Esophagus muscularis mucosa (tissue), 3 donors: ENCODE data around the gene ZBTB16.

Experiments used
- CTCF ChIP-seq, 3 experiments: fragments of 200-600 bp in 2 of 3; fragments of 450-650 bp in 1 of 3; sonication (generic) in 2 of 3; IDR thresholded peaks; one replicate each; pipeline ENCODE4 v1.5.1; 2017 to 2019; ENCODE audit warnings: antibody characterized with exemption in 3 of 3, mild to moderate bottlenecking in 2 of 3, moderate library complexity in 1 of 3
- POLR2A ChIP-seq: fragments of 450-650 bp; IDR thresholded peaks from one replicate; pipeline ENCODE4 v1.6.1; 2017; ENCODE audit warnings: antibody characterized with exemption, moderate library complexity, mild to moderate bottlenecking, low read depth

- TF ChIP-seq POLR2A (no peak), CTCF (IDR thresholded peaks at IDR 0.05) (no peak)
Measured at GRCh38 chr11:114221037-114221436, 161.5 kb downstream of the ZBTB16 start.
